Smooth muscle cell (in vitro differentiated cells): ENCODE data around the gene FANCM. TPM values are rescaled to one million over a fixed set of nuclear protein-coding genes. Genes with fewer than 3 reads are reported as not detected.

ENCODE experiments used
- DNase-seq: peaks from one replicate; lab custom pipeline; 2025; ENCODE audit not compliant: unreplicated experiment; lab: John Stamatoyannopoulos, UW
- H2AFZ ChIP-seq: fragments of 200-600 bp; sonication (generic); 2 replicates; pipeline ENCODE4 v1.6.0; 2016; ENCODE audit warnings: antibody characterized with exemption, low read depth, mild to moderate bottlenecking
- H3F3A ChIP-seq: fragments of 200-600 bp; sonication (generic); 2 replicates; pipeline ENCODE4 v1.6.0; 2017; ENCODE audit warnings: antibody characterized with exemption, low read depth
- H3K27ac ChIP-seq: fragments of 200-600 bp; sonication (generic); 2 replicates; pipeline ENCODE4 v1.5.1; 2016; ENCODE audit warnings: low read depth, mild to moderate bottlenecking
- H3K27me3 ChIP-seq: fragments of 200-600 bp; sonication (generic); 2 replicates; pipeline ENCODE4 v1.6.1; 2016; ENCODE audit warnings: low read depth, mild to moderate bottlenecking
- H3K36me3 ChIP-seq: fragments of 200-600 bp; sonication (generic); 2 replicates; pipeline ENCODE4 v1.5.1; 2016; ENCODE audit warnings: low read depth
- H3K4me1 ChIP-seq: fragments of 200-600 bp; sonication (generic); 2 replicates; pipeline ENCODE4 v1.5.1; 2016; ENCODE audit warnings: low read depth
- H3K4me2 ChIP-seq: fragments of 200-600 bp; sonication (generic); 2 replicates; pipeline ENCODE4 v1.6.0; 2016; ENCODE audit warnings: mild to moderate bottlenecking
- H3K4me3 ChIP-seq: fragments of 200-600 bp; sonication (generic); 2 replicates; pipeline ENCODE4 v1.5.1; 2016; ENCODE audit warnings: mild to moderate bottlenecking
- H3K79me2 ChIP-seq: fragments of 200-600 bp; sonication (generic); 2 replicates; pipeline ENCODE4 v1.6.0; 2016; ENCODE audit warnings: low read depth, mild to moderate bottlenecking
- H3K9ac ChIP-seq: fragments of 200-600 bp; sonication (generic); 2 replicates; pipeline ENCODE4 v1.6.0; 2016; ENCODE audit warnings: low read depth
- H3K9me3 ChIP-seq: fragments of 200-600 bp; sonication (generic); replicated peaks from 2 replicates; pipeline ENCODE4 v1.5.1; 2016; ENCODE audit warnings: low read depth
- H4K20me1 ChIP-seq: fragments of 200-600 bp; sonication (generic); 2 replicates; pipeline ENCODE4 v1.6.0; 2016; ENCODE audit warnings: low read depth
- WGBS: methylation state at CpG from one replicate; pipeline ENCODE4 v1.1.7; 2016; ENCODE audit warnings: low lambda C conversion rate; 5-methylcytosine and 5-hydroxymethylcytosine counted together
- polyA plus RNA-seq: library from polyadenylated mRNA; unstranded; fragments of >200 nt; fragmentation: Nextera tagmentation; extraction: Ambion mirVana; gene quantifications from 2 replicates; pipeline ENCODE4 v1.2.1, GENCODE V29; 2016
- total RNA-seq: library from RNA; depleted of rRNA; stranded (reverse); fragments of >200 nt; gene quantifications from 2 replicates; pipeline ENCODE4 v1.2.3, GENCODE V29; 2014
- TF ChIP-seq, protein P1 (sequence below): fragments of 200-600 bp; sonication (generic); IDR thresholded peaks from 2 replicates; pipeline ENCODE4 v1.5.1; 2017; ENCODE audit warnings: borderline replicate concordance, mild to moderate bottlenecking, antibody characterized with exemption; ENCODE audit not compliant: insufficient read depth, poor library complexity, severe bottlenecking

The FANCM gene
- total and polyA plus RNA-seq, 2 experiments from 2014 or later: 1.7 to 5.5 TPM

DNA sequence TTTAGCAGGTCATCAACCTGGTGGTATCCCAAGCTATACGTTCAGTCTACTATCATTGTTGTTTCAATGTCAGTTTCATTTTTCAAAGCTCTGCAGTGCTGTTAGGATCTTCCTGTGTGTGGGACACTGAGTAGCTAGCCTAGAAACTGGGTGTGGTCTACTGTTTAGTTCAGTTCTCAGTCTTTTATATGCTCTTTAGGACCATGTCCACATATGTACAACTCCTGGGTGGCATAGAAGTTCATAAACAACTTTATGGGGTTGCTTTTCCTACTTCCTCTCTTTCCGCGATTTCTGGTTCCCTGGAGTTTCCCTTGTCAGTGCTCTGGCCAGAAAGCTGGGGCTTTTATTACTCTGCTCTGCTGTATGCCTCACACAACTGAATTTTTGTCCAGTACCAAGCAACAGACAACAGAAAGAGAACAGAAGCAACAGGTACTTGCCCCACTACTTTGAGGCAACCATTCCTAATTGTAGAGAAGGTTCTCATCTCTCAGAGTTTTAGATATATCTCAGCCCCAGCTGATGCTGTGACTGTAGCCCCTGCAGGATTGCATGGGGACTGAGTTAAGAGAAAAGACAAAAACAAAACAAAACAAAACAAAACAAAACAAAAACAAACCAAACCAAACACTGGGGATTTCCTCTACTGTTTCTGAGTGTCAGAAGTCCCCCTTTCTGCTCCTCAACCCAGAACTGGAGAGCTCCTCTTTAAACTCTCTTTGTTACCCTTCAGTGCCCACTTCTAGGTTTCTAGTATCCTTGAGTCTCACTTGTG is 86.9 kb downstream of the FANCM start:
- H3K9ac ChIP-seq: no peak overlapping the region
- H3K4me2 ChIP-seq: no peak overlapping the region
- no peak overlapping the region for H3K27ac ChIP-seq
- H3K27me3 ChIP-seq: no peaks in the 10 kb centered on the region
- H2AFZ ChIP-seq: no peak overlapping the region
- 96% methylated on average over 3 of the region's 3 CpGs for WGBS
- H3K9me3 ChIP-seq: no peaks in the 10 kb centered on the region
- no peaks in the 10 kb centered on the region for H3F3A ChIP-seq
- no peak overlapping the region for H3K4me3 ChIP-seq
- H3K79me2 ChIP-seq: no peaks in the 10 kb centered on the region
- no peaks in the 10 kb centered on the region for H4K20me1 ChIP-seq
- DNase-seq: no peak
- no peaks in the 10 kb centered on the region for H3K4me1 ChIP-seq
- peaks cover 6% of the 10 kb centered on the region for H3K36me3 ChIP-seq
- TF ChIP-seq, protein P1, sequence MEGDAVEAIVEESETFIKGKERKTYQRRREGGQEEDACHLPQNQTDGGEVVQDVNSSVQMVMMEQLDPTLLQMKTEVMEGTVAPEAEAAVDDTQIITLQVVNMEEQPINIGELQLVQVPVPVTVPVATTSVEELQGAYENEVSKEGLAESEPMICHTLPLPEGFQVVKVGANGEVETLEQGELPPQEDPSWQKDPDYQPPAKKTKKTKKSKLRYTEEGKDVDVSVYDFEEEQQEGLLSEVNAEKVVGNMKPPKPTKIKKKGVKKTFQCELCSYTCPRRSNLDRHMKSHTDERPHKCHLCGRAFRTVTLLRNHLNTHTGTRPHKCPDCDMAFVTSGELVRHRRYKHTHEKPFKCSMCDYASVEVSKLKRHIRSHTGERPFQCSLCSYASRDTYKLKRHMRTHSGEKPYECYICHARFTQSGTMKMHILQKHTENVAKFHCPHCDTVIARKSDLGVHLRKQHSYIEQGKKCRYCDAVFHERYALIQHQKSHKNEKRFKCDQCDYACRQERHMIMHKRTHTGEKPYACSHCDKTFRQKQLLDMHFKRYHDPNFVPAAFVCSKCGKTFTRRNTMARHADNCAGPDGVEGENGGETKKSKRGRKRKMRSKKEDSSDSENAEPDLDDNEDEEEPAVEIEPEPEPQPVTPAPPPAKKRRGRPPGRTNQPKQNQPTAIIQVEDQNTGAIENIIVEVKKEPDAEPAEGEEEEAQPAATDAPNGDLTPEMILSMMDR: no peak

GRCh38 chr14:45227566-45227965 is 91.8 kb downstream of the FANCM start:
- no peaks in the 10 kb centered on the region for H3F3A ChIP-seq
- H3K9ac ChIP-seq: no peak overlapping the region
- H3K27ac ChIP-seq: no peak overlapping the region
- no peak overlapping the region for H2AFZ ChIP-seq
- H3K4me1 ChIP-seq: no peaks in the 10 kb centered on the region
- H3K27me3 ChIP-seq: no peaks in the 10 kb centered on the region
- H3K79me2 ChIP-seq: no peaks in the 10 kb centered on the region
- TF ChIP-seq, protein P1: no peak
- H3K9me3 ChIP-seq: no peaks in the 10 kb centered on the region
- peaks cover 6% of the 10 kb centered on the region for H3K36me3 ChIP-seq
- 98% methylated on average over 4 of the region's 4 CpGs for WGBS
- H3K4me2 ChIP-seq: no peak overlapping the region
- H3K4me3 ChIP-seq: no peak overlapping the region
- H4K20me1 ChIP-seq: no peaks in the 10 kb centered on the region
- no peak for DNase-seq

GRCh38 chr14:45238988-45239387 is 103.3 kb downstream of the FANCM start:
- no peak overlapping the region for H3K4me2 ChIP-seq
- H3K79me2 ChIP-seq: peaks cover 13% of the 10 kb centered on the region
- no peak overlapping the region for H3K27ac ChIP-seq
- no peaks in the 10 kb centered on the region for H3K9me3 ChIP-seq
- H4K20me1 ChIP-seq: no peaks in the 10 kb centered on the region
- 93% methylated on average over 2 of the region's 2 CpGs for WGBS
- DNase-seq: no peak
- TF ChIP-seq, protein P1: no peak
- no peaks in the 10 kb centered on the region for H3K27me3 ChIP-seq
- no peaks in the 10 kb centered on the region for H3F3A ChIP-seq
- H3K4me3 ChIP-seq: no peak overlapping the region
- no peak overlapping the region for H3K9ac ChIP-seq
- no peaks in the 10 kb centered on the region for H3K36me3 ChIP-seq
- H3K4me1 ChIP-seq: no peaks in the 10 kb centered on the region
- no peak overlapping the region for H2AFZ ChIP-seq

GRCh38 chr14:45242706-45243105 is 107.0 kb downstream of the FANCM start:
- TF ChIP-seq, protein P1: no peak
- H3K4me1 ChIP-seq: no peaks in the 10 kb centered on the region
- H4K20me1 ChIP-seq: no peaks in the 10 kb centered on the region
- H3K9me3 ChIP-seq: no peaks in the 10 kb centered on the region
- H2AFZ ChIP-seq: no peak overlapping the region
- no peak overlapping the region for H3K4me3 ChIP-seq
- H3K27me3 ChIP-seq: no peaks in the 10 kb centered on the region
- H3K36me3 ChIP-seq: no peaks in the 10 kb centered on the region
- 95% methylated on average over 3 of the region's 3 CpGs for whole genome bisulfite sequencing
- H3K79me2 ChIP-seq: peaks cover 51% of the 10 kb centered on the region
- H3K27ac ChIP-seq: no peak overlapping the region
- DNase-seq: no peak
- H3F3A ChIP-seq: no peaks in the 10 kb centered on the region
- no peak overlapping the region for H3K9ac ChIP-seq
- no peak overlapping the region for H3K4me2 ChIP-seq
